Ishikawa (cell line): ENCODE results near the gene IGF1R.

ENCODE experiments used
- CEBPB ChIP-seq: IDR thresholded peaks from 2 replicates; pipeline ENCODE4 v1.6.1; 2012
- CREB1 ChIP-seq: IDR thresholded peaks from 2 replicates; pipeline ENCODE4 v1.6.1; 2012; ENCODE audit warnings: low read depth
- EGR1 ChIP-seq: IDR thresholded peaks from 2 replicates; pipeline ENCODE4 v1.6.1; 2012
- EP300 ChIP-seq: IDR thresholded peaks from 2 replicates; pipeline ENCODE4 v1.6.1; 2012; ENCODE audit warnings: borderline replicate concordance
- FOXM1 ChIP-seq: IDR thresholded peaks from 2 replicates; pipeline ENCODE4 v1.6.1; 2012; ENCODE audit warnings: low read depth, borderline replicate concordance
- NFIC ChIP-seq: IDR thresholded peaks from 2 replicates; pipeline ENCODE4 v1.6.1; 2012
- RAD21 ChIP-seq: IDR thresholded peaks from 2 replicates; pipeline ENCODE4 v1.6.1; 2012; ENCODE audit warnings: low read depth
- TAF1 ChIP-seq: IDR thresholded peaks from 2 replicates; pipeline ENCODE4 v1.6.1; 2012; ENCODE audit warnings: low read depth, mild to moderate bottlenecking
- TCF12 ChIP-seq: IDR thresholded peaks from 2 replicates; pipeline ENCODE4 v1.6.1; 2012; ENCODE audit warnings: low read depth
- TEAD4 ChIP-seq: IDR thresholded peaks from 2 replicates; pipeline ENCODE4 v1.6.1; 2012
- YY1 ChIP-seq: IDR thresholded peaks from 2 replicates; pipeline ENCODE4 v1.6.1; 2012; ENCODE audit warnings: low read depth
- ZBTB7A ChIP-seq: IDR thresholded peaks from 2 replicates; pipeline ENCODE4 v1.6.1; 2012; ENCODE audit warnings: low read depth
- TF ChIP-seq, protein P1 (sequence below): IDR thresholded peaks from 2 replicates; pipeline ENCODE4 v1.6.1; 2012
- TF ChIP-seq, protein P2 (sequence below): IDR thresholded peaks from 2 replicates; pipeline ENCODE4 v1.6.1; 2012
- TF ChIP-seq, protein P3 (sequence below): IDR thresholded peaks from 2 replicates; pipeline ENCODE4 v1.6.1; 2012; ENCODE audit warnings: low read depth, mild to moderate bottlenecking

Gene IGF1R

GRCh38 chr15:98658831-98659699, 10.7 kb downstream of the IGF1R start:
- TF ChIP-seq CEBPB (no peak), YY1 (no peak), EGR1 (no peak), RAD21 (peak; percentile 83), NFIC (no peak)
- TF ChIP-seq, protein P1, sequence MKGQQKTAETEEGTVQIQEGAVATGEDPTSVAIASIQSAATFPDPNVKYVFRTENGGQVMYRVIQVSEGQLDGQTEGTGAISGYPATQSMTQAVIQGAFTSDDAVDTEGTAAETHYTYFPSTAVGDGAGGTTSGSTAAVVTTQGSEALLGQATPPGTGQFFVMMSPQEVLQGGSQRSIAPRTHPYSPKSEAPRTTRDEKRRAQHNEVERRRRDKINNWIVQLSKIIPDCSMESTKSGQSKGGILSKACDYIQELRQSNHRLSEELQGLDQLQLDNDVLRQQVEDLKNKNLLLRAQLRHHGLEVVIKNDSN = no peak
- TF ChIP-seq, protein P2, sequence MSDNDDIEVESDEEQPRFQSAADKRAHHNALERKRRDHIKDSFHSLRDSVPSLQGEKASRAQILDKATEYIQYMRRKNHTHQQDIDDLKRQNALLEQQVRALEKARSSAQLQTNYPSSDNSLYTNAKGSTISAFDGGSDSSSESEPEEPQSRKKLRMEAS = no peak

DNA sequence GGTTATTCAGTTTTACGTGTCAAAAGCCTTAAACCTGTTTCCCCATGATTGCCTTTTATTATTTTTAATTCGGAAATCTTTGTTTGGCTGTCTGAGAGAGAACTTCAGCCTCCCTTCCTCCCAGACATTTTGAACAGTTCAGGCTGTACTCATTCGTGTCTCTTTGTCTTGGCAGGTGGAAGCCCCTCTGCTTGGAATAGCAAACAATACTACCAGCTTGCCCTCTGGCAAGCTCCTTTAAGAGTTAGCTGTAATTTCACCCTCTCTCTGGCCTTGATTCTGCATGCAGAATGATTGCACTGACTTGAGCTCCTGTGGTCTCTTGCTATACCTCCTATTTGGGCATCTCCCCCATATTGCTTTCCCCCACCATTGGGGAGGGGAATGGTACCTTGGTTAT, 11.7 kb downstream of the IGF1R start:
- TF ChIP-seq TCF12 = no peak
- TF ChIP-seq EGR1 = no peak
- TF ChIP-seq FOXM1 = no peak
- no peak for TF ChIP-seq CREB1
- no peak for TF ChIP-seq CEBPB
- TF ChIP-seq, protein P1 = no peak
- TF ChIP-seq YY1 = no peak
- TF ChIP-seq RAD21 = no peak
- no peak for TF ChIP-seq NFIC
- TF ChIP-seq, protein P3, sequence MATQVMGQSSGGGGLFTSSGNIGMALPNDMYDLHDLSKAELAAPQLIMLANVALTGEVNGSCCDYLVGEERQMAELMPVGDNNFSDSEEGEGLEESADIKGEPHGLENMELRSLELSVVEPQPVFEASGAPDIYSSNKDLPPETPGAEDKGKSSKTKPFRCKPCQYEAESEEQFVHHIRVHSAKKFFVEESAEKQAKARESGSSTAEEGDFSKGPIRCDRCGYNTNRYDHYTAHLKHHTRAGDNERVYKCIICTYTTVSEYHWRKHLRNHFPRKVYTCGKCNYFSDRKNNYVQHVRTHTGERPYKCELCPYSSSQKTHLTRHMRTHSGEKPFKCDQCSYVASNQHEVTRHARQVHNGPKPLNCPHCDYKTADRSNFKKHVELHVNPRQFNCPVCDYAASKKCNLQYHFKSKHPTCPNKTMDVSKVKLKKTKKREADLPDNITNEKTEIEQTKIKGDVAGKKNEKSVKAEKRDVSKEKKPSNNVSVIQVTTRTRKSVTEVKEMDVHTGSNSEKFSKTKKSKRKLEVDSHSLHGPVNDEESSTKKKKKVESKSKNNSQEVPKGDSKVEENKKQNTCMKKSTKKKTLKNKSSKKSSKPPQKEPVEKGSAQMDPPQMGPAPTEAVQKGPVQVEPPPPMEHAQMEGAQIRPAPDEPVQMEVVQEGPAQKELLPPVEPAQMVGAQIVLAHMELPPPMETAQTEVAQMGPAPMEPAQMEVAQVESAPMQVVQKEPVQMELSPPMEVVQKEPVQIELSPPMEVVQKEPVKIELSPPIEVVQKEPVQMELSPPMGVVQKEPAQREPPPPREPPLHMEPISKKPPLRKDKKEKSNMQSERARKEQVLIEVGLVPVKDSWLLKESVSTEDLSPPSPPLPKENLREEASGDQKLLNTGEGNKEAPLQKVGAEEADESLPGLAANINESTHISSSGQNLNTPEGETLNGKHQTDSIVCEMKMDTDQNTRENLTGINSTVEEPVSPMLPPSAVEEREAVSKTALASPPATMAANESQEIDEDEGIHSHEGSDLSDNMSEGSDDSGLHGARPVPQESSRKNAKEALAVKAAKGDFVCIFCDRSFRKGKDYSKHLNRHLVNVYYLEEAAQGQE = no peak
- no peak for TF ChIP-seq TAF1

- TF ChIP-seq NFIC = no peak
Measured at GRCh38 chr15:98663045-98663444, 14.7 kb downstream of the IGF1R start.

- no peak for TF ChIP-seq EGR1
- no peak for TF ChIP-seq RAD21
Measured at GRCh38 chr15:98663606-98664005, 15.3 kb downstream of the IGF1R start.

DNA sequence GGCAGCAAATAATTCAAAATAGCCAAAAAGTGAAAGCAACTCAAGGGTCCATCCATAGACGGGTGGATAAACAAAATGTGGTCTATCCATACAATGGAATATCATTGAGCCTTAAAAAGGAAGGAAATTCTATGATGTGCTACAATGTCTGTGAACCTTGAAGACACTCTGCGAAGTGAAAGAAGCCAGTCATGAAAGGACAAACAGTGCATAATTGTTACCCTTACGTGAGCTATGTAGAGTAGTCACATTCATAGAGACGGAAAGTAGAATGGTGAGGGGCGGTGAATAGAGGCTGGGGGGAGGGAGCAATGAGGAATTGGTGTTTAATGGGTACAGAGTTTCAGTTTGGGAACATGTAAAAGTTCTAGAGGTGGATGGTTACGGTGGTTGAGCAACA, 18.1 kb downstream of the IGF1R start:
- TF ChIP-seq NFIC (no peak), FOXM1 (no peak), TCF12 (no peak), CREB1 (no peak), ZBTB7A (no peak), RAD21 (no peak), TAF1 (no peak), EGR1 (no peak), YY1 (no peak), TEAD4 (no peak), EP300 (no peak), CEBPB (no peak)
- TF ChIP-seq, protein P2 = no peak
- TF ChIP-seq, protein P3 = no peak
- TF ChIP-seq, protein P1 = no peak

DNA sequence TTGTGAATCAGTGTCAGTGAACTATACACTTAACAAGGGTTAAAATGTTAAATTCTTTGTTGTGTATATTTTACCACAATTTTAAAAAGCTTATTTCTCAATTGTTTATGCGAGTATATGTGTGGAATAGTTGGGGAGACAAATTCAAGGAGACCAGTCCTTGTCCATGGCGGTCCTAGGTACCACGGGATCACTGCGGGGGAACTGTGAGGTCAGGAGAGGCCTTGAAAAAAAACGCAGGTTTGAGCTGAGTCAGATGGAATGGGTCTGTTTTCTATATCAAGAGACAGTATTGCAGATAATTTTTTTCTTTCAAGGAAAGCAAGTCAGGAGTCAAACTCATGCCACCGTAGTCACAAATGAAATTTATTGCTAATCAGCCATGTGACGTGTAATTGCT, 18.5 kb downstream of the IGF1R start:
- TF ChIP-seq, protein P3 = no peak
- TF ChIP-seq ZBTB7A = no peak
- no peak for TF ChIP-seq NFIC
- TF ChIP-seq TEAD4 = no peak
- TF ChIP-seq FOXM1 = no peak
- no peak for TF ChIP-seq CEBPB
- TF ChIP-seq CREB1 = no peak
- TF ChIP-seq RAD21 = no peak
- no peak for TF ChIP-seq YY1
- no peak for TF ChIP-seq TAF1
- TF ChIP-seq, protein P1 = no peak
- TF ChIP-seq, protein P2 = no peak
- no peak for TF ChIP-seq EP300
- no peak for TF ChIP-seq EGR1
- no peak for TF ChIP-seq TCF12
